Ascending aorta (tissue), 2 donors: ENCODE data around the gene ZNF317. TPM values are rescaled to one million over a fixed set of nuclear protein-coding genes. Genes with fewer than 3 reads are reported as not detected.

Source experiments
- DNase-seq, 2 donors: peaks; one replicate each; pipeline ENCODE4 v3.0.0-alpha.2; 2019; ENCODE audit warnings: low spot score in 2 of 2
- H3K27ac ChIP-seq, 2 donors: fragments of 200-600 bp; sonication (generic); one replicate each; pipeline ENCODE4 v1.5.1; 2016 to 2017; ENCODE audit warnings: mild to moderate bottlenecking in 1 of 2
- H3K27me3 ChIP-seq: fragments of 200-600 bp; sonication (generic); one replicate; pipeline ENCODE4 v1.5.1; 2017
- H3K36me3 ChIP-seq, 2 donors: fragments of 200-600 bp; sonication (generic); one replicate each; pipeline ENCODE4 v1.5.1; 2016
- H3K4me1 ChIP-seq, 2 donors: fragments of 200-600 bp; sonication (generic); one replicate each; pipeline ENCODE4 v1.5.1; 2016 to 2017; ENCODE audit warnings: mild to moderate bottlenecking in 1 of 2
- H3K4me3 ChIP-seq, 2 donors: fragments of 200-600 bp; sonication (generic); one replicate each; pipeline ENCODE4 v1.5.1; 2016 to 2017; ENCODE audit warnings: mild to moderate bottlenecking in 1 of 2
- H3K9me3 ChIP-seq, 2 donors: fragments of 200-600 bp; sonication (generic); one replicate each; pipeline ENCODE4 v1.5.1; 2016
- CTCF ChIP-seq, 3 experiments: fragments of 200-600 bp in 2 of 3; fragments of 450-650 bp in 1 of 3; sonication (generic) in 2 of 3; IDR thresholded peaks; one replicate each; pipeline ENCODE4 v1.5.1; 2016 to 2019; ENCODE audit warnings: antibody characterized with exemption in 3 of 3, mild to moderate bottlenecking in 1 of 3, moderate library complexity in 1 of 3
- intact Hi-C: fragments of 100-400 bp; cut with DNase I; formaldehyde crosslinking; loops from one replicate; pipeline ENCODE4 v1.15.1; 2023
- total RNA-seq: library from RNA; depleted of rRNA; stranded (reverse); fragments of >200 nt; gene quantifications from one replicate; pipeline ENCODE4 v1.1.0, GENCODE V29; 2016

Gene ZNF317
- total RNA-seq, 1 donor from 2014 or later: 22.0 TPM

- intact Hi-C loops: no loop called here
- Histone ChIP-seq H3K27ac (no peak within 1 kb of the TSS), H3K27me3 (no peaks in the 10 kb centered on the region), H3K9me3 (no peaks in the 10 kb centered on the region), H3K4me3 (no peak within 1 kb of the TSS), H3K4me1 (no peaks in the 10 kb centered on the region), H3K36me3 (no peaks in the 10 kb centered on the region)
- TF ChIP-seq CTCF (IDR thresholded peaks at IDR 0.05): no peak
- DNase-seq: no peak
Observed at GRCh38 chr19:9126900-9127405, 13.2 kb upstream of the ZNF317 start, which contains the start of gene OR7G3. TSS of gene OR7G3 (minus strand) at chr19:9126950. CDS start at chr19:9126950, 0 bp downstream.

DNA sequence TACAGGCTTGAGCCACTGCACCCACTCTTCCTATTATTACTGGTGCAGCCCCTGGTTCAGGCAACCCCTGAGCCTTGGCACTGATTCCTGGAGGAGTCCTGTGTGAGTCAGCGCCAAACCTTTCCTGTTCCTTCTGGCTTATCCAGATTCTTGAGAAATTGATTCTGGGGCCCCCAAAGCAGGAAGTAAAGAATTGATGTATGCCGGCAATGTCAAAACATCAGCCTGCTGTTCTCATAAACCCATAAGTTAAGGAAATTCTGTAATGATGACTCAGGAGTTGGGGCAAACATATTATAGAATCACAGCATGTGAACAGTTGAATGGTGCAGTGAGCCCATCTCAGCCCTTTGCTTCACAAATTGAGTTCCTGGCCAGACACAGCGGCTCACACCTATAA lies 12.0 kb upstream of the ZNF317 start:
- no peak overlapping the region for H3K27ac ChIP-seq
- no peaks in the 10 kb centered on the region for H3K4me1 ChIP-seq
- H3K27me3 ChIP-seq: no peaks in the 10 kb centered on the region
- intact Hi-C loops: no loop called here
- H3K9me3 ChIP-seq: no peaks in the 10 kb centered on the region
- DNase-seq: no peak
- H3K36me3 ChIP-seq: no peaks in the 10 kb centered on the region
- no peak for TF ChIP-seq CTCF (IDR thresholded peaks at IDR 0.05)
- no peak overlapping the region for H3K4me3 ChIP-seq

DNA sequence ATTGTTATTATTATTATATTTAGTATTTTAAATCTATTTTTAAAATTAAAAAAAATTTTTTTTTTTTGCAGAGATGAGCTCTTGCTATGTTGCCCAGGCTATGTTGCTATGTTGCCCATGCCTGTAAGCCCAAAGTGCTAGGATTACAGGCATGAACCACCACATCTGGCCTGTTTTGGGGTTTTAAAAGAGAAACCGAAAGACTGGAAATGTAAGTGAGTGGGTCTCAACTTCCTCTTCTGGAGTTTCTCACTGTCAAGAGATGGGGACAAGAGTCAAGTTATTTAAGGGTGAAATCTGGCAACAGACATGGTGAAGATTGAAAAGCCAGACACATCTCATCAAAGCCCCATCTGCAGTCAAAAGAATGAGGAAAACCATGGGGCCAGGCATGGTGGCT lies 9.2 kb upstream of the ZNF317 start:
- intact Hi-C loops: no loop called here
- no peak for DNase-seq
- no peak overlapping the region for H3K4me3 ChIP-seq
- H3K27ac ChIP-seq: no peak overlapping the region
- H3K4me1 ChIP-seq: no peaks in the 10 kb centered on the region
- no peak for TF ChIP-seq CTCF (IDR thresholded peaks at IDR 0.05)
- H3K9me3 ChIP-seq: no peaks in the 10 kb centered on the region
- H3K36me3 ChIP-seq: no peaks in the 10 kb centered on the region
- H3K27me3 ChIP-seq: no peaks in the 10 kb centered on the region

GRCh38 chr19:9132422-9132821 lies 7.8 kb upstream of the ZNF317 start:
- intact Hi-C loops: no loop called here
- DNase-seq: no peak

DNA sequence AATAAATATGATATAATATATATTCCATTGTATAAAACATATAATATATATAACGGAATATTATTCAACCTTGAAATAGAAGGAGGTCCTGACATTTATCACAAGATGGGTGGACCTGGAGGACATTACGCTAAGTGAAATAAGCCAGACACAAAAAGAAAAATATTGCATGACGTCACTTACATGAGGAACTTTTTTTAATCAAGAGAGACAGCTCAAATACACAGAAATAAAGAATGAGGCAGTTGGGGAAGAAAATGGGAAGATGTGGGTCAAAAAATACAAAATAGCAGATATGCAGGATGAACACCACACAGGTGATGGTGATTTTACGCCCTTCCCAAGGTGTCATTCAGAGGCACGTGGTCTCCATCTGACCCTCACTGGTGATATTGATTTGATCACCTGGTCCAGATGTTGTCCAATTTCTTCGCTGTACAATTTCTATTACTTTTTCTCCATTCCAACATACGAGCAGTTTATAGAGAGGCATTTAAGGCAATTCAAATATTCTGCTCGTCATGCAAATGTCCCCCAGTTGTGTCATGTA lies 513 bp upstream of the ZNF317 start:
- Histone ChIP-seq H3K27me3 (no peaks in the 10 kb centered on the region), H3K9me3 (peaks cover 0 to 12% of the 10 kb centered on the region in 2 donors), H3K36me3 (peaks cover 0 to 1% of the 10 kb centered on the region in 2 donors), H3K4me1 (peaks cover 0 to 12% of the 10 kb centered on the region in 2 donors), H3K4me3 (peak overlapping the region; percentile 70 to 71), H3K27ac (peak overlapping the region; percentile 77 to 79)
- DNase-seq: no peak
- intact Hi-C loops: loop anchor here (2.0 to 5.0 kb wide), 3 partner anchors 307 to 888 kb away; partner anchors contain the start of genes MBD3L1 and ZNF558
- no peak for TF ChIP-seq CTCF (IDR thresholded peaks at IDR 0.05)

More at GRCh38 chr19:9132422-9132821, 7.8 kb upstream of the ZNF317 start:
- no peak overlapping the region for H3K27ac ChIP-seq
- no peak overlapping the region for H3K4me3 ChIP-seq
- TF ChIP-seq CTCF (IDR thresholded peaks at IDR 0.05): no peak
- H3K27me3 ChIP-seq: no peaks in the 10 kb centered on the region
- H3K9me3 ChIP-seq: no peaks in the 10 kb centered on the region
- no peaks in the 10 kb centered on the region for H3K36me3 ChIP-seq
- H3K4me1 ChIP-seq: no peaks in the 10 kb centered on the region
